Endodermal cell (in vitro differentiated cells): ENCODE results near the gene EID3. TPM values are rescaled to one million over a fixed set of nuclear protein-coding genes. Genes with fewer than 3 reads are reported as not detected.

ENCODE experiments used
- DNase-seq: peaks from one replicate; pipeline ENCODE4 v3.0.0-alpha.2; 2017
- H3K27ac ChIP-seq: 2 replicates; pipeline ENCODE4 v1.5.1; 2013; ENCODE audit warnings: mild to moderate bottlenecking, low read depth, low read length, moderate library complexity
- H3K27me3 ChIP-seq: 2 replicates; pipeline ENCODE4 v1.6.1; 2013; ENCODE audit warnings: mild to moderate bottlenecking, low read length, moderate library complexity; ENCODE audit not compliant: insufficient read depth, control insufficient read depth, poor library complexity, severe bottlenecking
- H3K36me3 ChIP-seq: 2 replicates; pipeline ENCODE4 v1.7.0; 2013; ENCODE audit warnings: mild to moderate bottlenecking, low read length, moderate library complexity; ENCODE audit not compliant: control insufficient read depth, insufficient read depth
- H3K4me1 ChIP-seq: one replicate; pipeline ENCODE4 v1.7.0; 2013; ENCODE audit warnings: low read length; ENCODE audit not compliant: control insufficient read depth, insufficient read depth
- H3K4me3 ChIP-seq: 2 replicates; pipeline ENCODE4 v1.5.1; 2013; ENCODE audit warnings: mild to moderate bottlenecking, low read length, moderate library complexity
- H3K9ac ChIP-seq: 2 replicates; pipeline ENCODE4 v1.6.1; 2013; ENCODE audit warnings: mild to moderate bottlenecking, low read length, moderate library complexity; ENCODE audit not compliant: poor library complexity, severe bottlenecking; ENCODE audit errors: extremely low read depth
- H3K9me3 ChIP-seq: 2 replicates; pipeline ENCODE4 v1.6.1; 2013; ENCODE audit warnings: mild to moderate bottlenecking, low read length, moderate library complexity; ENCODE audit not compliant: control insufficient read depth
- H3K27ac Mint-ChIP-seq: 2 replicates; pipeline ENCODE4 v1.8.0; 2020; ENCODE audit warnings: mixed read lengths
- H3K27me3 Mint-ChIP-seq: 2 replicates; pipeline ENCODE4 v1.8.0; 2021; ENCODE audit warnings: mild to moderate bottlenecking, mixed read lengths; ENCODE audit not compliant: insufficient read depth
- H3K36me3 Mint-ChIP-seq: 2 replicates; pipeline ENCODE4 v1.8.0; 2020; ENCODE audit warnings: low read depth, mixed read lengths
- H3K4me1 Mint-ChIP-seq: 2 replicates; pipeline ENCODE4 v1.8.0; 2020; ENCODE audit warnings: mixed read lengths
- H3K4me3 Mint-ChIP-seq: 2 replicates; pipeline ENCODE4 v1.8.0; 2020; ENCODE audit warnings: mild to moderate bottlenecking, moderate library complexity, mixed read lengths
- H3K9me3 Mint-ChIP-seq: 2 replicates; pipeline ENCODE4 v1.8.0; 2020; ENCODE audit warnings: mild to moderate bottlenecking, mixed read lengths
- CTCF ChIP-seq: fragments of 200-600 bp; sonication (generic); conservative IDR thresholded peaks from 2 replicates; pipeline ENCODE4 v1.5.0; 2021; ENCODE audit warnings: antibody characterized with exemption, mild to moderate bottlenecking
- WGBS, 2 experiments: methylation state at CpG; one replicate each; pipeline versions ENCODE4 v1.1.5 to v1.1.7; 2013; ENCODE audit warnings: missing lambda C conversion rate in 2 of 2, mixed read lengths in 1 of 2; ENCODE audit not compliant: insufficient coverage in 1 of 2, insufficient read length in 1 of 2; 5-methylcytosine and 5-hydroxymethylcytosine counted together
- total RNA-seq, 2 donors: library from RNA; stranded (reverse); fragmentation: NEBNext Ultra II Directional in 1 of 2; extraction: Animal tissue kit (Norgen Biotek cat#: 25700) in 1 of 2; gene quantifications; 2 replicates in 1 of 2; 3 replicates in 1 of 2; pipeline ENCODE4 v1.2.1, GENCODE V29; 2021

EID3 gene
- total RNA-seq, 2 donors from 2014 or later, result 3.7 to 4.6 TPM

- H3K9me3 Mint-ChIP-seq, result no peaks in the 10 kb centered on the region
- no peaks in the 10 kb centered on the region for H3K4me1 ChIP-seq
- H3K4me1 Mint-ChIP-seq, result peaks cover 9% of the 10 kb centered on the region
- H3K9me3 ChIP-seq, result no peaks in the 10 kb centered on the region
- H3K9ac ChIP-seq, result no peak overlapping the region
- TF ChIP-seq CTCF, result no peak
- H3K27me3 ChIP-seq, result no peaks in the 10 kb centered on the region
- H3K36me3 Mint-ChIP-seq, result peaks cover 32% of the 10 kb centered on the region
- WGBS, 2 experiments, result 93% methylated on average over 9 to 11 of the region's 11 CpGs
- H3K27ac ChIP-seq, result no peak overlapping the region
- DNase-seq, result peak; percentile 47
- H3K4me3 ChIP-seq, result no peak overlapping the region
- no peak overlapping the region for H3K27ac Mint-ChIP-seq
- H3K27me3 Mint-ChIP-seq, result no peaks in the 10 kb centered on the region
- peaks cover 61% of the 10 kb centered on the region for H3K36me3 ChIP-seq
- H3K4me3 Mint-ChIP-seq, result no peak overlapping the region
These were observed 44.9 kb downstream of the EID3 start for GRCh38 chr12:104348283-104348993.

- peaks cover 31% of the 10 kb centered on the region for H3K36me3 Mint-ChIP-seq
- no peaks in the 10 kb centered on the region for H3K9me3 ChIP-seq
- H3K27me3 ChIP-seq, result no peaks in the 10 kb centered on the region
- no peak overlapping the region for H3K9ac ChIP-seq
- peaks cover 8% of the 10 kb centered on the region for H3K4me1 Mint-ChIP-seq
- no peaks in the 10 kb centered on the region for H3K27me3 Mint-ChIP-seq
- WGBS, 2 experiments, result 96 to 100% methylated on average over 1 to 2 of the region's 2 CpGs
- no peak for TF ChIP-seq CTCF
- H3K27ac Mint-ChIP-seq, result no peak overlapping the region
- no peak overlapping the region for H3K27ac ChIP-seq
- no peak overlapping the region for H3K4me3 ChIP-seq
- no peaks in the 10 kb centered on the region for H3K4me1 ChIP-seq
- no peak overlapping the region for H3K4me3 Mint-ChIP-seq
- peak; percentile 25 for DNase-seq
- H3K9me3 Mint-ChIP-seq, result no peaks in the 10 kb centered on the region
- H3K36me3 ChIP-seq, result peaks cover 61% of the 10 kb centered on the region
These were observed 45.5 kb downstream of the EID3 start for GRCh38 chr12:104348994-104349494.

- 94 to 97% methylated on average over 7 to 8 of the region's 8 CpGs for WGBS, 2 experiments
- Histone ChIP-seq H3K9ac (no peak overlapping the region), H3K36me3 (peaks cover 51% of the 10 kb centered on the region), H3K9me3 (no peaks in the 10 kb centered on the region), H3K4me3 (no peak overlapping the region), H3K27ac (no peak overlapping the region), H3K27me3 (no peaks in the 10 kb centered on the region), H3K4me1 (no peaks in the 10 kb centered on the region)
- Mint-ChIP-seq H3K4me3 (no peak overlapping the region), H3K4me1 (peaks cover under 1% of the 10 kb centered on the region), H3K27me3 (no peaks in the 10 kb centered on the region), H3K27ac (no peak overlapping the region), H3K9me3 (no peaks in the 10 kb centered on the region), H3K36me3 (peaks cover 25% of the 10 kb centered on the region)
- TF ChIP-seq CTCF, result no peak
- DNase-seq, result no peak
These were observed 46.9 kb downstream of the EID3 start for GRCh38 chr12:104350211-104351056.
